ENCODE results near the gene PRKG1.

DNA sequence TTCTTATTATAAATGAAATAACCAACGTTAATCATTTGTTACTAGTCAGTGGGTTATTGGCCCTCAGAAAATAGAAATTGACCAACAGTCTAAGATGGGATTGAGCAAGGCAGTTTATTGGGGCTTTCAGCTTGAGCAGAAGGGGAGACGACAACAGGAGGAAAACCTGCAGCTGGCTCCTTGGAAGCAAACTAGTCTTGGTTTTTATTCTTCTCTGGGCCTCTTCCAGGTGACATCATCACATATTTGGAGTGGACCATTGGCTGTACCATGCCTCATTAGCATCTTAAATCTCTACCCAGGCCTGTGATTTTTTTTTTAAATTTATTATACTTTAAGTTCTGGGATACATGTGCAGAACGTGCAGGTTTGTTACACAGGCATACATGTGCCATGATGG is 684.1 kb downstream of the PRKG1 start:
- TF ChIP-seq, protein P1, sequence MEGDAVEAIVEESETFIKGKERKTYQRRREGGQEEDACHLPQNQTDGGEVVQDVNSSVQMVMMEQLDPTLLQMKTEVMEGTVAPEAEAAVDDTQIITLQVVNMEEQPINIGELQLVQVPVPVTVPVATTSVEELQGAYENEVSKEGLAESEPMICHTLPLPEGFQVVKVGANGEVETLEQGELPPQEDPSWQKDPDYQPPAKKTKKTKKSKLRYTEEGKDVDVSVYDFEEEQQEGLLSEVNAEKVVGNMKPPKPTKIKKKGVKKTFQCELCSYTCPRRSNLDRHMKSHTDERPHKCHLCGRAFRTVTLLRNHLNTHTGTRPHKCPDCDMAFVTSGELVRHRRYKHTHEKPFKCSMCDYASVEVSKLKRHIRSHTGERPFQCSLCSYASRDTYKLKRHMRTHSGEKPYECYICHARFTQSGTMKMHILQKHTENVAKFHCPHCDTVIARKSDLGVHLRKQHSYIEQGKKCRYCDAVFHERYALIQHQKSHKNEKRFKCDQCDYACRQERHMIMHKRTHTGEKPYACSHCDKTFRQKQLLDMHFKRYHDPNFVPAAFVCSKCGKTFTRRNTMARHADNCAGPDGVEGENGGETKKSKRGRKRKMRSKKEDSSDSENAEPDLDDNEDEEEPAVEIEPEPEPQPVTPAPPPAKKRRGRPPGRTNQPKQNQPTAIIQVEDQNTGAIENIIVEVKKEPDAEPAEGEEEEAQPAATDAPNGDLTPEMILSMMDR (IDR thresholded peaks at IDR 0.05), result no peak
- TF ChIP-seq POLR2A (IDR thresholded peaks at IDR 0.05), result no peak
